Chondrocyte (in vitro differentiated cells): Measurements from ENCODE around the gene URM1. TPM values are rescaled to one million over a fixed set of nuclear protein-coding genes. Genes with fewer than 3 reads are reported as not detected.

Experiments used
- DNase-seq: peaks from one replicate; pipeline ENCODE4 v3.0.0; 2021; ENCODE audit warnings: mixed read lengths, low spot score
- H3K27ac Mint-ChIP-seq: one replicate; pipeline ENCODE4 v1.8.0; 2021; ENCODE audit warnings: mild to moderate bottlenecking, moderate library complexity, mixed read lengths; ENCODE audit not compliant: unreplicated experiment
- H3K27me3 Mint-ChIP-seq: 2 replicates; pipeline ENCODE4 v1.8.0; 2021; ENCODE audit warnings: low read depth, mixed read lengths
- H3K36me3 Mint-ChIP-seq: 2 replicates; pipeline ENCODE4 v1.8.0; 2021; ENCODE audit warnings: low read depth, mixed read lengths
- H3K4me1 Mint-ChIP-seq: 2 replicates; pipeline ENCODE4 v1.8.0; 2021; ENCODE audit warnings: low read depth, mild to moderate bottlenecking, mixed read lengths
- H3K4me3 Mint-ChIP-seq: one replicate; pipeline ENCODE4 v1.8.0; 2021; ENCODE audit warnings: mild to moderate bottlenecking, moderate library complexity, mixed read lengths; ENCODE audit not compliant: unreplicated experiment
- H3K9me3 Mint-ChIP-seq: 2 replicates; pipeline ENCODE4 v1.8.0; 2021; ENCODE audit warnings: low read depth, mixed read lengths
- CTCF ChIP-seq: fragments of 200-600 bp; sonication (generic); IDR thresholded peaks from 2 replicates; pipeline ENCODE4 v1.5.0; 2021; ENCODE audit warnings: antibody characterized with exemption, mild to moderate bottlenecking, moderate library complexity
- total RNA-seq: library from RNA; stranded (reverse); gene quantifications from 3 replicates; pipeline ENCODE4 v1.2.1, GENCODE V29; 2021

URM1 gene
- total RNA-seq, 1 donor from 2014 or later = 50.5 TPM

- no peak overlapping the region for H3K27ac Mint-ChIP-seq
- no peak for DNase-seq
- no peaks in the 10 kb centered on the region for H3K9me3 Mint-ChIP-seq
- H3K27me3 Mint-ChIP-seq = no peaks in the 10 kb centered on the region
- no peaks in the 10 kb centered on the region for H3K4me1 Mint-ChIP-seq
- no peak for TF ChIP-seq CTCF
- H3K4me3 Mint-ChIP-seq = no peak overlapping the region
- H3K36me3 Mint-ChIP-seq = peaks cover 24% of the 10 kb centered on the region
Measured at GRCh38 chr9:128349772-128350171, 21.4 kb upstream of the URM1 start.

- no peaks in the 10 kb centered on the region for H3K4me1 Mint-ChIP-seq
- peaks cover 19% of the 10 kb centered on the region for H3K36me3 Mint-ChIP-seq
- H3K9me3 Mint-ChIP-seq = no peaks in the 10 kb centered on the region
- H3K27ac Mint-ChIP-seq = no peak overlapping the region
- no peak for TF ChIP-seq CTCF
- H3K4me3 Mint-ChIP-seq = no peak overlapping the region
- DNase-seq = no peak
- H3K27me3 Mint-ChIP-seq = no peaks in the 10 kb centered on the region
Measured at GRCh38 chr9:128355451-128355850, 15.7 kb upstream of the URM1 start.

GRCh38 chr9:128358090-128358489, 13.1 kb upstream of the URM1 start:
- Mint-ChIP-seq H3K4me3 (no peak overlapping the region), H3K27me3 (no peaks in the 10 kb centered on the region), H3K27ac (no peak overlapping the region), H3K36me3 (peaks cover 13% of the 10 kb centered on the region), H3K4me1 (peaks cover 18% of the 10 kb centered on the region), H3K9me3 (no peaks in the 10 kb centered on the region)
- no peak for DNase-seq
- no peak for TF ChIP-seq CTCF

- Mint-ChIP-seq H3K4me1 (peaks cover 18% of the 10 kb centered on the region), H3K36me3 (peaks cover 13% of the 10 kb centered on the region), H3K4me3 (no peak overlapping the region), H3K27me3 (no peaks in the 10 kb centered on the region), H3K9me3 (no peaks in the 10 kb centered on the region), H3K27ac (no peak overlapping the region)
- DNase-seq = no peak
- TF ChIP-seq CTCF = no peak
Measured at GRCh38 chr9:128358861-128359260, 12.3 kb upstream of the URM1 start.

- Mint-ChIP-seq H3K36me3 (peaks cover 7% of the 10 kb centered on the region), H3K27me3 (no peaks in the 10 kb centered on the region), H3K4me3 (no peak overlapping the region), H3K27ac (peak overlapping the region; percentile 93), H3K9me3 (no peaks in the 10 kb centered on the region), H3K4me1 (peaks cover 29% of the 10 kb centered on the region)
- TF ChIP-seq CTCF = no peak
- no peak for DNase-seq
Measured at GRCh38 chr9:128360826-128361225, 10.3 kb upstream of the URM1 start.
